K562 (cell line): ENCODE results near the gene TRIM38. TPM values are rescaled to one million over a fixed set of nuclear protein-coding genes. Genes with fewer than 3 reads are reported as not detected.
A peak's percentile ranks its signal among the peaks of the same experiment; 100 is the strongest.

Experiments used
- AFF1 ChIP-seq, 2 experiments: fragments of 450-650 bp; IDR thresholded peaks; 2 replicates each; pipeline ENCODE4 v1.6.1; 2018; ENCODE audit warnings: mild to moderate bottlenecking in 2 of 2, low read depth in 1 of 2; ENCODE audit not compliant: partially characterized antibody in 2 of 2
- ARID3B ChIP-seq: fragments of 250-450 bp; sonication (Bioruptor Pico); IDR thresholded peaks from 2 replicates; pipeline ENCODE4 v1.4.0; 2020; ENCODE audit warnings: borderline replicate concordance
- ATF6 ChIP-seq: sonication (generic); formaldehyde crosslinking; IDR thresholded peaks from 2 replicates; pipeline ENCODE4 v1.4.0; 2020; ENCODE audit warnings: mild to moderate bottlenecking, missing genetic modification reagents
- BRD4 ChIP-seq: fragments of 200-600 bp; sonication (generic); IDR thresholded peaks from 2 replicates; pipeline ENCODE4 v1.6.1; 2017; ENCODE audit warnings: inconsistent platforms
- CBX1 ChIP-seq: sonication (generic); IDR thresholded peaks from 2 replicates; pipeline ENCODE4 v1.6.1; 2016; ENCODE audit warnings: antibody characterized with exemption, low read depth, mild to moderate bottlenecking
- CREM ChIP-seq: IDR thresholded peaks from 2 replicates; pipeline ENCODE4 v1.6.1; 2014; ENCODE audit warnings: antibody characterized with exemption, low read depth
- EGR1 ChIP-seq: fragments of 450-650 bp; conservative IDR thresholded peaks from 2 replicates; pipeline ENCODE4 v1.6.1; 2017; ENCODE audit warnings: mild to moderate bottlenecking
- ETV6 ChIP-seq, 3 experiments: fragments of 150-350 bp in 1 of 3; sonication (generic) in 1 of 3; formaldehyde crosslinking in 1 of 3; IDR thresholded peaks; 2 replicates each; pipeline versions ENCODE4 v1.6.1 to v1.8.0; 2014 to 2022; ENCODE audit warnings: borderline replicate concordance in 2 of 3, low read depth in 2 of 3, antibody characterized with exemption in 1 of 3, low read length in 1 of 3, mild to moderate bottlenecking in 1 of 3, missing genetic modification reagents in 1 of 3
- HLTF ChIP-seq: fragments of 450-650 bp; IDR thresholded peaks from 2 replicates; pipeline ENCODE4 v1.6.1; 2016
- KLF13 ChIP-seq: fragments of 450-650 bp; IDR thresholded peaks from 2 replicates; pipeline ENCODE4 v1.6.1; 2016; ENCODE audit warnings: missing genetic modification characterization, low read depth, mild to moderate bottlenecking, missing compliant biosample characterization, moderate library complexity, borderline replicate concordance
- MNT ChIP-seq, 2 experiments: fragments of 450-650 bp; conservative IDR thresholded peaks; 2 replicates each; pipeline ENCODE4 v1.6.1; 2017; ENCODE audit warnings: mild to moderate bottlenecking in 2 of 2, moderate library complexity in 2 of 2
- NFIC ChIP-seq: fragments of 450-650 bp; IDR thresholded peaks from 2 replicates; pipeline ENCODE4 v1.6.1; 2017; ENCODE audit warnings: mild to moderate bottlenecking, inconsistent platforms
- RBFOX2 ChIP-seq: fragments of 200-400 bp; formaldehyde crosslinking; IDR thresholded peaks from 2 replicates; pipeline ENCODE4 v1.6.1; 2017; ENCODE audit warnings: low read depth, mild to moderate bottlenecking, low read length, moderate library complexity
- SIN3A ChIP-seq, 2 experiments: fragments of 150-350 bp in 1 of 2; IDR thresholded peaks; 2 replicates each; pipeline ENCODE4 v1.6.1; 2011 to 2016; ENCODE audit warnings: borderline replicate concordance in 2 of 2, low read depth in 2 of 2, low read length in 2 of 2, mild to moderate bottlenecking in 2 of 2, moderate library complexity in 2 of 2; ENCODE audit not compliant: control insufficient read depth in 1 of 2
- TAF9B ChIP-seq: fragments of 450-650 bp; IDR thresholded peaks from 2 replicates; pipeline ENCODE4 v1.6.1; 2018; ENCODE audit warnings: mild to moderate bottlenecking; ENCODE audit not compliant: partially characterized antibody
- polyA plus RNA-seq, 8 experiments: library from polyadenylated mRNA; depleted of rRNA in 4 of 8; stranded (reverse) in 5 of 8; unstranded in 3 of 8; fragments of >200 nt; fragmentation: Nextera tagmentation in 2 of 8; fragmentation: Illumina TruSeq in 1 of 8; extraction: Ambion mirVana in 2 of 8; extraction: Trizol in 1 of 8; gene quantifications; 2 replicates each; pipeline versions ENCODE4 v1.2.1 to v1.2.3, GENCODE V29; 2011 to 2014; ENCODE audit warnings: inconsistent platforms in 1 of 8, missing spikeins in 1 of 8
- total RNA-seq, 7 experiments: library from RNA; depleted of rRNA in 6 of 7; stranded (reverse); fragments of >200 nt in 6 of 7; fragmentation: Illumina TruSeq in 2 of 7; extraction: Trizol in 2 of 7; gene quantifications; 2 replicates each; pipeline versions ENCODE4 v1.2.1 to v1.2.3, GENCODE V29; 2011 to 2021; ENCODE audit warnings: low replicate concordance in 1 of 7

Gene TRIM38
- total and polyA plus RNA-seq, 9 of the 15 experiments (the other 6 are each of a cell fraction or from before 2014, with no cell fraction given) = 1.7 to 6.7 (median 6.3) TPM

GRCh38 chr6:25992413-25993340, 30.1 kb downstream of the TRIM38 start (continued):
- TF ChIP-seq AFF1 (IDR thresholded peaks at IDR 0.05; ENCODE audit: low read depth in 1 of 2, partially characterized antibody in 2 of 2) (peak; percentile 23 to 76), SIN3A (IDR thresholded peaks at IDR 0.05; ENCODE audit: borderline replicate concordance in 2 of 2, control insufficient read depth in 1 of 2, low read depth in 2 of 2, low read length in 2 of 2) (peak in 1 of 2 experiments; percentile 80; a peak in 2 of 4 replicates), ARID3B (CRISPR knock-in tag) (no peak), NFIC (peak; percentile 21; the same call in 1 of the 2 replicates), RBFOX2 (peak; percentile 99), EGR1 (peak; percentile 49), ATF6 (CRISPR knock-in tag) (0 out of 2 replicates have a peak, but pooled peaks have one; percentile 16), BRD4 (0 out of 2 replicates have a peak, but pooled peaks have one; percentile 55), HLTF (peak; percentile 88), MNT (conservative IDR thresholded peaks at IDR 0.05) (peak; percentile 63 to 83), KLF13 (tag) (0 out of 2 replicates have a peak, but pooled peaks have one; percentile 26), CBX1 (peak; percentile 97), ETV6 (IDR thresholded peaks at IDR 0.05; ENCODE audit: borderline replicate concordance in 1 of 2, low read depth in 2 of 2, low read length in 1 of 2) (no peak; a peak in 1 of 4 replicates), ETV6 (CRISPR knock-in tag; IDR thresholded peaks at IDR 0.05; ENCODE audit: borderline replicate concordance) (peak; percentile 74), TAF9B (peak; percentile 38), CREM (peak; percentile 75)
